Erythroblast (primary cell): ENCODE measurements around the gene RHEB.

Experiments used
- DNase-seq, 2 experiments: peaks; one replicate each; lab custom pipeline; 2025; lab: John Stamatoyannopoulos, UW
- GATA1 ChIP-seq: IDR thresholded peaks from 2 replicates; pipeline ENCODE4 v1.6.1; 2011; ENCODE audit warnings: low read depth, mild to moderate bottlenecking, control low read depth, low read length, moderate library complexity
- POLR2A ChIP-seq: IDR thresholded peaks from 2 replicates; pipeline ENCODE4 v1.6.1; 2011; ENCODE audit warnings: mild to moderate bottlenecking, low read length

The RHEB gene

GRCh38 chr7:151428378-151429236 lies 91.1 kb downstream of the RHEB start:
- TF ChIP-seq GATA1 (no peak), POLR2A (no peak)
- DNase-seq = no peak

GRCh38 chr7:151427705-151428377 lies 91.9 kb downstream of the RHEB start:
- TF ChIP-seq POLR2A (no peak), GATA1 (no peak)
- DNase-seq = no peak

GRCh38 chr7:151426904-151427704 lies 92.6 kb downstream of the RHEB start:
- DNase-seq = no peak
- TF ChIP-seq GATA1 (no peak), POLR2A (no peak)

- no peak for DNase-seq
- TF ChIP-seq GATA1 (no peak), POLR2A (no peak)
Measured at GRCh38 chr7:151426441-151426903, 93.2 kb downstream of the RHEB start.

- TF ChIP-seq POLR2A (no peak), GATA1 (no peak)
- DNase-seq = no peak
Measured at GRCh38 chr7:151425670-151426440, 93.8 kb downstream of the RHEB start.

- TF ChIP-seq GATA1 = no peak
- TF ChIP-seq POLR2A = no peak
- DNase-seq = no peak
Measured at GRCh38 chr7:151424799-151425198, 94.9 kb downstream of the RHEB start.

- TF ChIP-seq POLR2A (no peak), GATA1 (no peak)
- no peak for DNase-seq
Measured at GRCh38 chr7:151423936-151424335, 95.8 kb downstream of the RHEB start.

- TF ChIP-seq GATA1 = no peak
- no peak for TF ChIP-seq POLR2A
- DNase-seq = no peak
Measured at GRCh38 chr7:151423226-151423625, 96.5 kb downstream of the RHEB start.

GRCh38 chr7:151422212-151422611 lies 97.5 kb downstream of the RHEB start:
- TF ChIP-seq POLR2A (no peak), GATA1 (no peak)

GRCh38 chr7:151420144-151420543 lies 99.6 kb downstream of the RHEB start:
- TF ChIP-seq GATA1 = no peak
- TF ChIP-seq POLR2A = no peak
- no peak for DNase-seq

More at GRCh38 chr7:151422212-151422611, 97.5 kb downstream of the RHEB start:
- DNase-seq = no peak

- no peak for TF ChIP-seq POLR2A
- no peak for TF ChIP-seq GATA1
- DNase-seq = no peak
Measured at GRCh38 chr7:151416941-151417315, 102.8 kb downstream of the RHEB start.

GRCh38 chr7:151416112-151416940 lies 103.4 kb downstream of the RHEB start:
- DNase-seq = no peak

More at GRCh38 chr7:151416112-151416940, 103.4 kb downstream of the RHEB start:
- TF ChIP-seq POLR2A (no peak), GATA1 (no peak)
